Measurements from ENCODE around the gene C2orf76. TPM values are rescaled to one million over a fixed set of nuclear protein-coding genes. Genes with fewer than 3 reads are reported as not detected.
A peak's percentile ranks its signal among the peaks of the same experiment; 100 is the strongest.

The C2orf76 gene
- polyA plus RNA-seq, 1 donor from 2014 or later = 37.7 TPM

DNA sequence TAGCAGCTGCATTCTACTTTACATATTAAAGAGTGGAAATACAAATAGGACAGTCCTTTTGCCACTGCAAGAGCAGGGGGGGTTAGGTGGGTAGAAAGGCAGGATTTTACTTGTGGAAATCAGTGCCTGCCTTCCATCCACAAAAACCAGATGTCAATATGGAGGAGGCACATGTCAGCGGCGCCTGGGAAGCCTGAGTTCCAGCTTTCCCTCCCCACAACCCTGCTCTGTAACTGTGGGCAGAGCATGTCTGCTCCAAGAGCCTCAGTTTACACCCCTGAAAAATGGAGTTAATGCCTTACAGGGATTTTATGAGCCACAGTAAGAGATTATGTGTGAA is 110.1 kb downstream of the C2orf76 start:
- Histone ChIP-seq H3K79me2 (replicated peaks; ENCODE audit: insufficient read depth, low read length) (no peaks in the 10 kb centered on the region), H3K9me2 (ENCODE audit: insufficient read depth, low read length) (no peaks in the 10 kb centered on the region), H3K36me3 (ENCODE audit: insufficient read depth, low read length) (no peaks in the 10 kb centered on the region), H3F3A (ENCODE audit: insufficient read depth, low read length, poor library complexity, severe bottlenecking) (no peaks in the 10 kb centered on the region), H3K27ac (ENCODE audit: low read length) (no peak overlapping the region), H3K27me3 (ENCODE audit: insufficient read depth, low read depth, low read length) (no peaks in the 10 kb centered on the region), H3K4me2 (ENCODE audit: low read length) (no peak overlapping the region), H3K4me3 (ENCODE audit: low read length) (no peak overlapping the region), H2AFZ (ENCODE audit: low read depth, low read length) (no peak overlapping the region), H3K9me3 (ENCODE audit: low read length) (no peaks in the 10 kb centered on the region), H4K20me1 (ENCODE audit: insufficient read depth) (no peaks in the 10 kb centered on the region), H3K9ac (ENCODE audit: low read length) (peak overlapping the region; percentile 25)
- TF ChIP-seq MXI1 (conservative IDR thresholded peaks at IDR 0.05; ENCODE audit: poor library complexity, severe bottlenecking) = peak; percentile 25
- no peak for TF ChIP-seq TAF1 (IDR thresholded peaks at IDR 0.05; ENCODE audit: low read depth)

DNA sequence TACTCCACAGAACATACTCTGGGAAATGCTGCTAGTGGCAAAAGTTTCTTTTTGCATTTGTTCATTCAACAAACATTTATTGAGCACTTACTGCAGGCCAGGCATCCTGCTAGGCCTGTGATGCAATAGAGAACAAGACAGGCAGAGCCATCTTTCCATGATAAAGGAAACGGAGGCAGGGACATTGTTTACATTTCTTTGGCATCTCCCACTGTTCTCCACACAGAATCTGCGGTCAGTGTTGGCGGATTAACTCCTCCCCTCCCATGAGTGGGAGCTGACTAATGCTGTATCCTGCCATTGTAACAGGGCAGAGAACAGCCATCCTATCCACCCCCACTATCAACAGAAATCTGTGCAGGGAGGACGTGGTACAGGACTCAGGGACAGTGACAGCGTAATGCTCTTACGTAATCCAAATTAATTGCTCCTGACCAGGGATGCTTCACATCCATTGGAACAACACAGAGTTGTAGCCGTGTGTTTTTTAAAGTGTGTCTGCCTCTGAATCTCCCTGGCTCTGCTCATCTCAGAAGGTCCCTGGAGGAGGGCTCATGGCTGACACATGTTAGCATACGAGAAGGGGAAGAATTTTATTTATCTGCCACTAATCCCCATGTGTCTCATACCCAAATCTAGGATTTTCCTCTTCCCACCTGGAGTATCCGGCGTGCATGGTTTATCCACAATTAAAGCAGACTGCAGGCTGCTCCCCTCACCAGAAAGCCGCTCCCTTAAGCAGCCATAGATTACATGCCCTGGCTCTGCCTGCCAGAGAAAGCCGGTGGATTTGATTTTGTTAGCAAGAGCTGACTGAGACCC is 110.7 kb downstream of the C2orf76 start:
- Histone ChIP-seq H3K36me3 (ENCODE audit: insufficient read depth, low read length) (no peaks in the 10 kb centered on the region), H3K9me2 (ENCODE audit: insufficient read depth, low read length) (no peaks in the 10 kb centered on the region), H3K79me2 (replicated peaks; ENCODE audit: insufficient read depth, low read length) (no peaks in the 10 kb centered on the region), H3K9me3 (ENCODE audit: low read length) (no peaks in the 10 kb centered on the region), H3K27ac (ENCODE audit: low read length) (no peak overlapping the region), H3K4me3 (ENCODE audit: low read length) (no peak overlapping the region), H3F3A (ENCODE audit: insufficient read depth, low read length, poor library complexity, severe bottlenecking) (no peaks in the 10 kb centered on the region), H4K20me1 (ENCODE audit: insufficient read depth) (no peaks in the 10 kb centered on the region), H3K27me3 (ENCODE audit: insufficient read depth, low read depth, low read length) (no peaks in the 10 kb centered on the region), H3K4me2 (ENCODE audit: low read length) (no peak overlapping the region), H3K9ac (ENCODE audit: low read length) (peak overlapping the region; percentile 25), H2AFZ (ENCODE audit: low read depth, low read length) (no peak overlapping the region)
- TF ChIP-seq TAF1 (IDR thresholded peaks at IDR 0.05; ENCODE audit: low read depth) = no peak
- TF ChIP-seq MXI1 (conservative IDR thresholded peaks at IDR 0.05; ENCODE audit: poor library complexity, severe bottlenecking) = no peak
- TF ChIP-seq SMC3 (conservative IDR thresholded peaks at IDR 0.05; ENCODE audit: poor library complexity) = no peak
- TF ChIP-seq, protein P1, sequence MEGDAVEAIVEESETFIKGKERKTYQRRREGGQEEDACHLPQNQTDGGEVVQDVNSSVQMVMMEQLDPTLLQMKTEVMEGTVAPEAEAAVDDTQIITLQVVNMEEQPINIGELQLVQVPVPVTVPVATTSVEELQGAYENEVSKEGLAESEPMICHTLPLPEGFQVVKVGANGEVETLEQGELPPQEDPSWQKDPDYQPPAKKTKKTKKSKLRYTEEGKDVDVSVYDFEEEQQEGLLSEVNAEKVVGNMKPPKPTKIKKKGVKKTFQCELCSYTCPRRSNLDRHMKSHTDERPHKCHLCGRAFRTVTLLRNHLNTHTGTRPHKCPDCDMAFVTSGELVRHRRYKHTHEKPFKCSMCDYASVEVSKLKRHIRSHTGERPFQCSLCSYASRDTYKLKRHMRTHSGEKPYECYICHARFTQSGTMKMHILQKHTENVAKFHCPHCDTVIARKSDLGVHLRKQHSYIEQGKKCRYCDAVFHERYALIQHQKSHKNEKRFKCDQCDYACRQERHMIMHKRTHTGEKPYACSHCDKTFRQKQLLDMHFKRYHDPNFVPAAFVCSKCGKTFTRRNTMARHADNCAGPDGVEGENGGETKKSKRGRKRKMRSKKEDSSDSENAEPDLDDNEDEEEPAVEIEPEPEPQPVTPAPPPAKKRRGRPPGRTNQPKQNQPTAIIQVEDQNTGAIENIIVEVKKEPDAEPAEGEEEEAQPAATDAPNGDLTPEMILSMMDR (IDR thresholded peaks at IDR 0.05; ENCODE audit: poor library complexity, severe bottlenecking) = no peak
- TF ChIP-seq EZH2 (IDR thresholded peaks at IDR 0.05; ENCODE audit: borderline replicate concordance, insufficient read depth, low read length, poor library complexity, severe bottlenecking) = no peak
- TF ChIP-seq, protein P2, sequence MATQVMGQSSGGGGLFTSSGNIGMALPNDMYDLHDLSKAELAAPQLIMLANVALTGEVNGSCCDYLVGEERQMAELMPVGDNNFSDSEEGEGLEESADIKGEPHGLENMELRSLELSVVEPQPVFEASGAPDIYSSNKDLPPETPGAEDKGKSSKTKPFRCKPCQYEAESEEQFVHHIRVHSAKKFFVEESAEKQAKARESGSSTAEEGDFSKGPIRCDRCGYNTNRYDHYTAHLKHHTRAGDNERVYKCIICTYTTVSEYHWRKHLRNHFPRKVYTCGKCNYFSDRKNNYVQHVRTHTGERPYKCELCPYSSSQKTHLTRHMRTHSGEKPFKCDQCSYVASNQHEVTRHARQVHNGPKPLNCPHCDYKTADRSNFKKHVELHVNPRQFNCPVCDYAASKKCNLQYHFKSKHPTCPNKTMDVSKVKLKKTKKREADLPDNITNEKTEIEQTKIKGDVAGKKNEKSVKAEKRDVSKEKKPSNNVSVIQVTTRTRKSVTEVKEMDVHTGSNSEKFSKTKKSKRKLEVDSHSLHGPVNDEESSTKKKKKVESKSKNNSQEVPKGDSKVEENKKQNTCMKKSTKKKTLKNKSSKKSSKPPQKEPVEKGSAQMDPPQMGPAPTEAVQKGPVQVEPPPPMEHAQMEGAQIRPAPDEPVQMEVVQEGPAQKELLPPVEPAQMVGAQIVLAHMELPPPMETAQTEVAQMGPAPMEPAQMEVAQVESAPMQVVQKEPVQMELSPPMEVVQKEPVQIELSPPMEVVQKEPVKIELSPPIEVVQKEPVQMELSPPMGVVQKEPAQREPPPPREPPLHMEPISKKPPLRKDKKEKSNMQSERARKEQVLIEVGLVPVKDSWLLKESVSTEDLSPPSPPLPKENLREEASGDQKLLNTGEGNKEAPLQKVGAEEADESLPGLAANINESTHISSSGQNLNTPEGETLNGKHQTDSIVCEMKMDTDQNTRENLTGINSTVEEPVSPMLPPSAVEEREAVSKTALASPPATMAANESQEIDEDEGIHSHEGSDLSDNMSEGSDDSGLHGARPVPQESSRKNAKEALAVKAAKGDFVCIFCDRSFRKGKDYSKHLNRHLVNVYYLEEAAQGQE (IDR thresholded peaks at IDR 0.05; ENCODE audit: borderline replicate concordance) = no peak
- TF ChIP-seq POLR2AphosphoS5 (IDR thresholded peaks at IDR 0.05) = no peak
- TF ChIP-seq EP300 (conservative IDR thresholded peaks at IDR 0.05; ENCODE audit: poor library complexity, severe bottlenecking) = no peak
- TF ChIP-seq RAD21 (conservative IDR thresholded peaks at IDR 0.05) = no peak
